Endothelial cell of umbilical vein (primary cell): ENCODE measurements around the gene UTS2R.

Source experiments
- CTCF ChIP-seq, 2 donors: IDR thresholded peaks; 1 replicate in 1 of 2; 2 replicates in 1 of 2; pipeline ENCODE4 v1.5.1; 2011; ENCODE audit warnings: low read length in 2 of 2, mild to moderate bottlenecking in 2 of 2, moderate library complexity in 2 of 2, control low read depth in 1 of 2, inconsistent platforms in 1 of 2, low read depth in 1 of 2; ENCODE audit not compliant: insufficient read depth in 1 of 2; ENCODE audit errors: extremely low read depth in 1 of 2
- EZH2 ChIP-seq: IDR thresholded peaks from 2 replicates; pipeline ENCODE4 v1.6.1; 2012; ENCODE audit warnings: borderline replicate concordance, low read depth, mild to moderate bottlenecking, moderate library complexity, low read length, inconsistent platforms; ENCODE audit not compliant: severe bottlenecking
- MYC ChIP-seq: IDR thresholded peaks from one replicate; pipeline ENCODE4 v1.6.1; 2011; ENCODE audit warnings: mild to moderate bottlenecking, low read depth, low read length

GRCh38 chr17:82322526-82323453 lies 48.8 kb upstream of the UTS2R start:
- no peak for TF ChIP-seq CTCF (IDR thresholded peaks at IDR 0.05; ENCODE audit: extremely low read depth in 1 of 2, insufficient read depth in 1 of 2, low read depth in 1 of 2, low read length in 2 of 2)
- TF ChIP-seq MYC: no peak
- TF ChIP-seq EZH2: no peak
